Spleen (tissue), 7 donors: ENCODE measurements around the gene UXS1.

Experiments used
- CTCF ChIP-seq, 11 experiments: fragments of 200-600 bp in 7 of 11; fragments of 450-650 bp in 4 of 11; sonication (generic) in 4 of 11; IDR thresholded peaks in 8 of 11; conservative IDR thresholded peaks in 3 of 11; 1 replicate in 7 of 11; 2 replicates in 4 of 11; pipeline versions ENCODE4 v1.4.0 to v1.8.0; 2016 to 2021; ENCODE audit warnings: antibody characterized with exemption in 11 of 11, inconsistent platforms in 4 of 11, mild to moderate bottlenecking in 1 of 11
- POLR2AphosphoS5 ChIP-seq, 3 donors: sonication (generic); formaldehyde crosslinking; IDR thresholded peaks; one replicate each; pipeline ENCODE4 v1.5.1; 2017; ENCODE audit warnings: antibody characterized with exemption in 3 of 3
- donor health status: DM: no; HTN: no; CAD: no; lungs with moderate emphysema.
- donor health status: DM: no; HTN: no; CAD: no.
- donor health status: DM: no; HTN: no; CAD: no.

GRCh38 chr2:106059416-106060065, 134.6 kb downstream of the UXS1 start:
- TF ChIP-seq CTCF (IDR thresholded peaks at IDR 0.05 in 8 of 11, conservative IDR thresholded peaks at IDR 0.05 in 3 of 11) (no peak), POLR2AphosphoS5 (IDR thresholded peaks at IDR 0.05) (no peak)
